Mucosa of descending colon (tissue), 3 donors: Measurements from ENCODE around the gene DLEC1. TPM values are rescaled to one million over a fixed set of nuclear protein-coding genes. Genes with fewer than 3 reads are reported as not detected.

Source experiments
- ATAC-seq: fragments of 200-7000 bp; cut with Tn5 transposase; one replicate; pipeline ENCODE4 v1.9.1; 2020; ENCODE audit warnings: mild to moderate bottlenecking, moderate library complexity
- DNase-seq, 3 donors: peaks; one replicate each; pipeline ENCODE4 v3.0.0-alpha.2; 2020
- H3K36me3 ChIP-seq: fragments of 200-600 bp; one replicate; pipeline ENCODE4 v1.8.0; 2021; ENCODE audit warnings: low read depth, mild to moderate bottlenecking
- H3K4me1 ChIP-seq: fragments of 200-600 bp; one replicate; pipeline ENCODE4 v1.8.0; 2021; ENCODE audit warnings: low read depth, mild to moderate bottlenecking
- H3K4me3 ChIP-seq: fragments of 200-600 bp; one replicate; pipeline ENCODE4 v1.8.0; 2021; ENCODE audit warnings: mild to moderate bottlenecking
- H3K9me3 ChIP-seq: fragments of 200-600 bp; one replicate; pipeline ENCODE4 v1.8.0; 2021; ENCODE audit warnings: mild to moderate bottlenecking
- intact Hi-C, 2 donors: fragments of 100-400 bp; cut with DNase I in 1 of 2; cut with micrococcal nuclease in 1 of 2; formaldehyde crosslinking; loops; one replicate each; pipeline versions ENCODE4 v1.11.0 to v1.11.1; 2022; cut with DNase I, micrococcal nuclease
- total RNA-seq, 3 donors: library from RNA; stranded (reverse); fragmentation: NEBNext Ultra II Directional in 2 of 3; extraction: Animal tissue kit (Norgen Biotek cat#: 25700) in 2 of 3; gene quantifications; one replicate each; pipeline versions ENCODE4 v1.2.1 to v1.2.4, GENCODE V29; 2021 to 2023
- TF ChIP-seq, protein P1 (sequence below): fragments of 200-600 bp; IDR thresholded peaks from one replicate; pipeline ENCODE4 v1.8.0; 2022; ENCODE audit warnings: antibody characterized with exemption, mild to moderate bottlenecking
- donor health status: DM: no; HTN: no; CAD: no; lungs with moderate emphysema.
- donor health status: DM: no; HTN: no; CAD: no.
- donor health status: DM: no; HTN: yes; CAD: no.

The DLEC1 gene
- total RNA-seq, 3 donors from 2014 or later, result 0.73 to 1.7 (median 1.5) TPM

- Histone ChIP-seq H3K9me3 (no peaks in the 10 kb centered on the region), H3K4me1 (peaks cover 39% of the 10 kb centered on the region), H3K4me3 (no peak overlapping the region), H3K36me3 (no peaks in the 10 kb centered on the region)
- no peak for ATAC-seq
- TF ChIP-seq, protein P1, sequence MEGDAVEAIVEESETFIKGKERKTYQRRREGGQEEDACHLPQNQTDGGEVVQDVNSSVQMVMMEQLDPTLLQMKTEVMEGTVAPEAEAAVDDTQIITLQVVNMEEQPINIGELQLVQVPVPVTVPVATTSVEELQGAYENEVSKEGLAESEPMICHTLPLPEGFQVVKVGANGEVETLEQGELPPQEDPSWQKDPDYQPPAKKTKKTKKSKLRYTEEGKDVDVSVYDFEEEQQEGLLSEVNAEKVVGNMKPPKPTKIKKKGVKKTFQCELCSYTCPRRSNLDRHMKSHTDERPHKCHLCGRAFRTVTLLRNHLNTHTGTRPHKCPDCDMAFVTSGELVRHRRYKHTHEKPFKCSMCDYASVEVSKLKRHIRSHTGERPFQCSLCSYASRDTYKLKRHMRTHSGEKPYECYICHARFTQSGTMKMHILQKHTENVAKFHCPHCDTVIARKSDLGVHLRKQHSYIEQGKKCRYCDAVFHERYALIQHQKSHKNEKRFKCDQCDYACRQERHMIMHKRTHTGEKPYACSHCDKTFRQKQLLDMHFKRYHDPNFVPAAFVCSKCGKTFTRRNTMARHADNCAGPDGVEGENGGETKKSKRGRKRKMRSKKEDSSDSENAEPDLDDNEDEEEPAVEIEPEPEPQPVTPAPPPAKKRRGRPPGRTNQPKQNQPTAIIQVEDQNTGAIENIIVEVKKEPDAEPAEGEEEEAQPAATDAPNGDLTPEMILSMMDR, result no peak
- DNase-seq, result peak in 2 of 3 donors; percentile 41 to 49
- intact Hi-C loops, result no loop called here
These were observed 36.1 kb upstream of the DLEC1 start for GRCh38 chr3:38002940-38003339.

GRCh38 chr3:38003371-38003816 lies 35.6 kb upstream of the DLEC1 start:
- H3K4me1 ChIP-seq, result peaks cover 34% of the 10 kb centered on the region
- H3K9me3 ChIP-seq, result no peaks in the 10 kb centered on the region
- no peaks in the 10 kb centered on the region for H3K36me3 ChIP-seq
- ATAC-seq (peak; percentile 48), DNase-seq (peak; percentile 79 to 87 (median 86))
- TF ChIP-seq, protein P1, result peak; percentile 71
- intact Hi-C loops, result no loop called here
- H3K4me3 ChIP-seq, result no peak overlapping the region

GRCh38 chr3:38003817-38004414 lies 35.1 kb upstream of the DLEC1 start:
- Histone ChIP-seq H3K4me1 (peaks cover 30% of the 10 kb centered on the region), H3K4me3 (no peak overlapping the region), H3K9me3 (no peaks in the 10 kb centered on the region), H3K36me3 (no peaks in the 10 kb centered on the region)
- TF ChIP-seq, protein P1, result no peak
- intact Hi-C loops, result no loop called here
- peak; percentile 65 to 81 (median 76) for DNase-seq
- ATAC-seq, result peak; percentile 35

GRCh38 chr3:38004415-38005075 lies 34.5 kb upstream of the DLEC1 start:
- Histone ChIP-seq H3K4me3 (no peak overlapping the region), H3K9me3 (no peaks in the 10 kb centered on the region), H3K4me1 (peaks cover 30% of the 10 kb centered on the region), H3K36me3 (no peaks in the 10 kb centered on the region)
- DNase-seq (peak; percentile 86 to 98 (median 91)), ATAC-seq (peak; percentile 84)
- intact Hi-C loops, result no loop called here
- TF ChIP-seq, protein P1, result peak; percentile 77

DNA sequence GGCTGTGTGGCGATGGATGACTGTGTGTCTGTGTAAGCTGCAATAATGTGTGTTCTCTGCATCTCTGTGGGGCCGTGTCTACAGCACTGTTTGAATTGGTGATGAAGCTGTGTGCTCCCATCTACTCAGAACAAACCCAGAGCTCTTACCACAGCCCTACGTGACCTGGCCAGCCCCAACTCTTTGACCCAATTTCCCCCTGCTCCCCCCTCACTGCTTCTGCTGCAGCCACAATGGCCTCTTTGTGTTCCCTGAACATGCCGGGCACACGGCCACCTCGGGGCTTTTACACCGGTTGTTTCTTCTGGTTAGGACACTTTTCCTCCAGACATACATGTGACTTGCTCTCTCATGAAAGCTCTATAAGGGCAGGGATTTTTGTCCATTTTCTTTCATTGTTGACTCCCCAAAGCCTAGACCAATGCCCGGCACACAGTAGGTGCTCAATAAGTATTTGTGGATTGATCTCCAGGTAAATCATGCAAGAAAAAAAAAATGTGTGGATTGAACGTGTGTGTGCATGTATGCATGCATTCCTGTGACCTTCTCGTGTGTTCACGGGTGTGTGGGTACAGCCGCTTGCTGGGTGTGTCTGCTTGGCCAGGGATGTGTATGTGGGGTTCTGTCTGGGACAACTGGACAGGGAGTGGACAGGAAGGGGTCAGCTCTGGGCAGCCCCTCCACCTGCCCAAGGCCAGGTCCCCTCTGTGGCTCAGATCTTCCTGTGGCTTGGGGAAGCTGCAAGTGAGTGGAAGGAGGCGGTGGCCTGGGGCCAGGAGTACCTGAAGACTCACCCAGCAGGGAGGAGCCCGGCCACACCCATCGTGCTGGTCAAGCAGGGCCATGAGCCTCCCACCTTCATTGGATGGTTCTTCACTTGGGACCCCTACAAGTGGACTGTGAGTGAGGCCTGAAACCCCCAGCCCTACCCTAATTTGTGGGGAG lies 33.7 kb upstream of the DLEC1 start:
- H3K4me3 ChIP-seq, result no peak overlapping the region
- ATAC-seq, result peak; percentile 1
- TF ChIP-seq, protein P1, result no peak

More for the DNA sequence above, 33.7 kb upstream of the DLEC1 start:
- H3K9me3 ChIP-seq, result no peaks in the 10 kb centered on the region
- intact Hi-C loops, result no loop called here
- H3K36me3 ChIP-seq, result no peaks in the 10 kb centered on the region
- H3K4me1 ChIP-seq, result peaks cover 30% of the 10 kb centered on the region
- DNase-seq, result peak; percentile 76 to 80 (median 77)
